ENCODE results near the gene ATP8B4. TPM values are rescaled to one million over a fixed set of nuclear protein-coding genes. Genes with fewer than 3 reads are reported as not detected.

The ATP8B4 gene
- total and polyA plus RNA-seq, 2 donors (not counting 1 experiment from before 2014, with no cell fraction given): 3.5 to 19.5 TPM

- H4K20me1 ChIP-seq (ENCODE audit: control insufficient read depth, extremely low read depth, insufficient read depth, low read length): no peaks in the 10 kb centered on the region
- H2AFZ ChIP-seq (ENCODE audit: low read length): no peak overlapping the region
- no peak for TF ChIP-seq EZH2 (IDR thresholded peaks at IDR 0.05; ENCODE audit: low read length, missing control alignments)
- TF ChIP-seq CTCF (conservative IDR thresholded peaks at IDR 0.05 in 1 of 2, IDR thresholded peaks at IDR 0.05 in 1 of 2; ENCODE audit: low read depth in 1 of 2, low read length in 2 of 2): no peak
- no peak overlapping the region for H3K9ac ChIP-seq (ENCODE audit: insufficient read depth, low read length)
- H3K4me1 ChIP-seq (ENCODE audit: control insufficient read depth, extremely low read depth, insufficient read depth, low read length): peaks cover 18% of the 10 kb centered on the region
- no peaks in the 10 kb centered on the region for H3K9me3 ChIP-seq (ENCODE audit: control insufficient read depth, insufficient read depth, low read depth, low read length)
- no peaks in the 10 kb centered on the region for H3K79me2 ChIP-seq (ENCODE audit: control insufficient read depth, insufficient read depth, low read length)
- no peak overlapping the region for H3K27ac ChIP-seq (ENCODE audit: insufficient read depth, low read length)
- no peaks in the 10 kb centered on the region for H3K36me3 ChIP-seq (ENCODE audit: control insufficient read depth, insufficient read depth, low read length)
- H3K27me3 ChIP-seq (ENCODE audit: control insufficient read depth, insufficient read depth, low read length): no peaks in the 10 kb centered on the region
- peak; percentile 71 to 93 for DNase-seq (ENCODE audit: low read depth in 2 of 2)
- H3K4me3 ChIP-seq (replicated peaks in 1 of 4; ENCODE audit: control extremely low read depth in 1 of 4, insufficient read depth in 1 of 4, low read depth in 3 of 4, low read length in 4 of 4): no peak overlapping the region
- no peak overlapping the region for H3K4me2 ChIP-seq (ENCODE audit: extremely low read depth, insufficient read depth, low read length)
Observed at GRCh38 chr15:50049871-50050270, 69.2 kb downstream of the ATP8B4 start.

GRCh38 chr15:50046867-50047266 is 72.2 kb downstream of the ATP8B4 start:
- H3K9me3 ChIP-seq (ENCODE audit: control insufficient read depth, insufficient read depth, low read depth, low read length): no peaks in the 10 kb centered on the region
- peaks cover 9% of the 10 kb centered on the region for H3K4me1 ChIP-seq (ENCODE audit: control insufficient read depth, extremely low read depth, insufficient read depth, low read length)
- H3K36me3 ChIP-seq (ENCODE audit: control insufficient read depth, insufficient read depth, low read length): no peaks in the 10 kb centered on the region
- H3K4me2 ChIP-seq (ENCODE audit: extremely low read depth, insufficient read depth, low read length): no peak overlapping the region
- H3K27me3 ChIP-seq (ENCODE audit: control insufficient read depth, insufficient read depth, low read length): no peaks in the 10 kb centered on the region
- TF ChIP-seq CTCF (conservative IDR thresholded peaks at IDR 0.05 in 1 of 2, IDR thresholded peaks at IDR 0.05 in 1 of 2; ENCODE audit: low read depth in 1 of 2, low read length in 2 of 2) (no peak), EZH2 (IDR thresholded peaks at IDR 0.05; ENCODE audit: low read length, missing control alignments) (no peak)
- H2AFZ ChIP-seq (ENCODE audit: low read length): no peak overlapping the region
- peak in 1 of 2 donors; percentile 78 for DNase-seq (ENCODE audit: low read depth in 2 of 2)
- no peak overlapping the region for H3K27ac ChIP-seq (ENCODE audit: insufficient read depth, low read length)
- H4K20me1 ChIP-seq (ENCODE audit: control insufficient read depth, extremely low read depth, insufficient read depth, low read length): no peaks in the 10 kb centered on the region
- H3K9ac ChIP-seq (ENCODE audit: insufficient read depth, low read length): no peak overlapping the region
- H3K4me3 ChIP-seq (replicated peaks in 1 of 4; ENCODE audit: control extremely low read depth in 1 of 4, insufficient read depth in 1 of 4, low read depth in 3 of 4, low read length in 4 of 4): no peak overlapping the region
- no peaks in the 10 kb centered on the region for H3K79me2 ChIP-seq (ENCODE audit: control insufficient read depth, insufficient read depth, low read length)

- Histone ChIP-seq H3K36me3 (ENCODE audit: control insufficient read depth, insufficient read depth, low read length) (no peaks in the 10 kb centered on the region), H3K9ac (ENCODE audit: insufficient read depth, low read length) (no peak overlapping the region), H4K20me1 (ENCODE audit: control insufficient read depth, extremely low read depth, insufficient read depth, low read length) (no peaks in the 10 kb centered on the region), H3K4me2 (ENCODE audit: extremely low read depth, insufficient read depth, low read length) (no peak overlapping the region), H3K9me3 (ENCODE audit: control insufficient read depth, insufficient read depth, low read depth, low read length) (no peaks in the 10 kb centered on the region), H3K79me2 (ENCODE audit: control insufficient read depth, insufficient read depth, low read length) (no peaks in the 10 kb centered on the region), H3K27me3 (ENCODE audit: control insufficient read depth, insufficient read depth, low read length) (no peaks in the 10 kb centered on the region), H3K4me3 (replicated peaks in 1 of 4; ENCODE audit: control extremely low read depth in 1 of 4, insufficient read depth in 1 of 4, low read depth in 3 of 4, low read length in 4 of 4) (no peak overlapping the region), H2AFZ (ENCODE audit: low read length) (no peak overlapping the region), H3K4me1 (ENCODE audit: control insufficient read depth, extremely low read depth, insufficient read depth, low read length) (peaks cover 6% of the 10 kb centered on the region), H3K27ac (ENCODE audit: insufficient read depth, low read length) (no peak overlapping the region)
- no peak for TF ChIP-seq CTCF (conservative IDR thresholded peaks at IDR 0.05 in 1 of 2, IDR thresholded peaks at IDR 0.05 in 1 of 2; ENCODE audit: low read depth in 1 of 2, low read length in 2 of 2)
- TF ChIP-seq EZH2 (IDR thresholded peaks at IDR 0.05; ENCODE audit: low read length, missing control alignments): no peak
- DNase-seq (ENCODE audit: low read depth in 2 of 2): no peak
Observed at GRCh38 chr15:50046159-50046558, 72.9 kb downstream of the ATP8B4 start.
